ENCODE data around the gene LYZL2.
"Not testable (repeated sequence)": the region's sequence is repeated elsewhere in the genome, so short reads cannot be mapped to it uniquely, and the experiment has no call there.

The LYZL2 gene

DNA sequence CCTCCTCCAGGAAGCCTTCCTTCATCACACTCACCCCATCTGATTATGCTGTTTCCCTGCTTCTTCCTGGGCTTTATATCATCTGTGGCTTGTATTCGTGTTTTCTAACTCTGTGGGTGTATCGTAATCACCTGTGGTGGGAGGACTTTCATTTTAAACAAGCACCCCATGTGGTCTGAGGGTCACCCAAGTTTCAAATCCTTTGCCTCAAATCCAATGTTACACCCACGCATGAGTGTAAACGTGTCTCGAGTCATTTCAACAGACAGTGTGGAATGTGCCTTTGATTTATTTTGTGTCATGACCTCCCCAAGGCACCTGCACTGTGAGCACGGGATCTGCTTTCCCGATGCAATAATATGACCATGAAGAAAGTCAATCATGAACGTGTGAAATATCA lies 17.5 kb upstream of the LYZL2 start:
- H3K27ac Mint-ChIP-seq: no peak overlapping the region
- H3K9me3 Mint-ChIP-seq: no peaks in the 10 kb centered on the region
- no peak overlapping the region for H3K4me3 Mint-ChIP-seq
- peaks cover 64% of the 10 kb centered on the region for H3K27me3 Mint-ChIP-seq
- H3K36me3 Mint-ChIP-seq: no peaks in the 10 kb centered on the region
- no peaks in the 10 kb centered on the region for H3K4me1 Mint-ChIP-seq
- ATAC-seq: no peak

DNA sequence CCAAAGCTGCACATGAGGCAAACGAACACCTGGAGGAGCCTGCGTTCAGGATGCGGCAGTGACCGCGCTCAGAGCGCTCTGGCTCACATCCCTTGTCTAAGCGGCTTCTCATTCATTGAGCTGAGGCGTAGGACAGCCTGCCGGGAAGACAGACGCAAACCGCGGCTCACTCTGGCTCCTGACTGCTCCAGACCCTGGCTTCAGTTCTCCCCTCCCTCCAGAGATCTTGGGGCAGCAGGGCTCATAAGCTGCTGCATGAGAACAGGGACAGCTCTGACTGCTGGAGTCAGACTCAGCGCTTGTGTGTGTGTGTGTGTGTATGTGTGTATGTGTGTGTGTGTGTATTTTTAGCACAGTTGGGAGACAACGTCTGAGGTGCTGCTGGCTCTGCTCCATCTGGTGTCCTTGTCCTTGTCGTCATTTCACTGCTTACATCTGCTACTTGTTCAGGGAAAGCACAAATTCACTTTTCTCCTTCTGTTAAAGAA lies 15.8 kb upstream of the LYZL2 start:
- Mint-ChIP-seq H3K27ac (no peak overlapping the region), H3K4me3 (no peak overlapping the region), H3K27me3 (peaks cover 71% of the 10 kb centered on the region), H3K4me1 (no peaks in the 10 kb centered on the region), H3K36me3 (no peaks in the 10 kb centered on the region), H3K9me3 (no peaks in the 10 kb centered on the region)
- ATAC-seq: no peak

DNA sequence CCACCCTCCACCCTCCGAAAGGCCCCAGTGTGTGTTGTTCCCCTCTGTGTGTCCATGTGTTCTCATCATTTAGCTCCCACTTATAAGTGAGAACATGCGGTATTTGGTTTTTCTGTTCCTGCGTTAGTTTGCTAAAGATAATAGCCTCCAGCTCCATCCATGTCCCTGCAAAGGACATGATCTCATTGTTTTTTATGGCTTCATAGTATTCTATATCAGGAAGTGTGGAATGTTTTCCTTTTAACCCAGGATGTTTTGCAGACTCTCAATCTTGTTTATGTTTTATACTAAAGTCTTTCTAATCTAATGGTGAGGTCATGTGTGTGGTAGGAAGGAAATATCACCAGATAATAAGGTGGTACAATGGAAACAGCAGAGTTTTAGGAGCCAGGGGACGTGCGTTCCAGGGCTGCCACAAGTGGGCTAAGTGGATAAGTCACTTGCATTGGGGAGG lies 14.9 kb upstream of the LYZL2 start:
- H3K27me3 Mint-ChIP-seq: peaks cover 80% of the 10 kb centered on the region
- not testable (repeated sequence) for H3K36me3 Mint-ChIP-seq, H3K9me3 Mint-ChIP-seq, H3K4me3 Mint-ChIP-seq, ATAC-seq, H3K4me1 Mint-ChIP-seq, H3K27ac Mint-ChIP-seq

DNA sequence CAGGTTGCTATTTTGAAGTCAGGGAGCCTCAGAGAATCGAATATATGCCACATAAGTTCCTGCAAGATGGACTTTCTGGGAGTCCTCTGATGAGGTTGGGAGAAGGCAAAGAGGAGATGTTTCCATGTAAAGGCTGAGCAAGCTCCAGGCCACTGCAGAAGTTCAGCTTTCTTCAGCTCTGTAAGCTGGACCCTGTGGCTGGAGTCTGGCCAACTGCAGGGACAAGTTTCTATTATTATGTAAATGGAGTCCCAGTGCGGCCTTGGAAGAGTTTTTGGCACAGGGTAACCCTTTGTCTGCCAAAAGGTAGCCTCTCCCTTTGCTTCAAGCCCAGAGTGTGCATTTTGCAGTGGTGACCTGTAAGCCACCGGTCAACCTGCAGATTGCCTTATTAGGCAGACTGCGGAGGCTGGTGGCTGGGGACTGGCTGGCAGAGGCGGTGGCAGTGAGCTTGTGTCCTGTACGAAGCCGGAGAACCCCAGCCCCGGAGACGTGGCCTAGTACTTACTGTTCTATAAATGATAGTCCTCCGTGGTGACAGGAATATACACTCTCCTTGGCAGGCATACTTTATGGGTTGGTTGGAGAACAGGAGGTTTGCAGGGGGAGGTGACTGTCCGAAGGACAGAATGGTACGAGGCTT lies 14.1 kb upstream of the LYZL2 start:
- not testable (repeated sequence) for H3K4me3 Mint-ChIP-seq, H3K27ac Mint-ChIP-seq, H3K36me3 Mint-ChIP-seq, H3K9me3 Mint-ChIP-seq, ATAC-seq, H3K4me1 Mint-ChIP-seq
- peaks cover 81% of the 10 kb centered on the region for H3K27me3 Mint-ChIP-seq

DNA sequence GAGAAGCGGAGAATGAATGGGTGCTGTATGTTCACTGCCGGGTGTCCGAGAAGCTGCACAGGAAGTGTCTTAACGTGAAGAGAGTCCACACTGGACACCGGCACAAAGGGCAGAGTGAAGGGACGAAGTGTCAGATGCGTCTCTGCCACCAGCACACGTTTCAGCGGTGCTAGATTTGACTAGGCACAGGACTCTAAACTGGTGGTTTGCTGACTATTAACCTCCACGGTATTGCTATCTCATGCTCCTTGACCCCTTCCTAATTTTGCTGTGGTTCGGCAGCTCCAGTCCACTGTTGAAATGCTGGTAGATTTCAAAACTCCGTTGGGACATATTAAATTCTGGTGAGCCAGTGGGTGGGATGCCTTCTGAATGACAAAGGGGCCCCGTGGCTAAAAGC lies 13.3 kb upstream of the LYZL2 start:
- H3K9me3 Mint-ChIP-seq, H3K4me1 Mint-ChIP-seq, H3K4me3 Mint-ChIP-seq, ATAC-seq, H3K27ac Mint-ChIP-seq, H3K36me3 Mint-ChIP-seq: not testable (repeated sequence)
- peaks cover 76% of the 10 kb centered on the region for H3K27me3 Mint-ChIP-seq

DNA sequence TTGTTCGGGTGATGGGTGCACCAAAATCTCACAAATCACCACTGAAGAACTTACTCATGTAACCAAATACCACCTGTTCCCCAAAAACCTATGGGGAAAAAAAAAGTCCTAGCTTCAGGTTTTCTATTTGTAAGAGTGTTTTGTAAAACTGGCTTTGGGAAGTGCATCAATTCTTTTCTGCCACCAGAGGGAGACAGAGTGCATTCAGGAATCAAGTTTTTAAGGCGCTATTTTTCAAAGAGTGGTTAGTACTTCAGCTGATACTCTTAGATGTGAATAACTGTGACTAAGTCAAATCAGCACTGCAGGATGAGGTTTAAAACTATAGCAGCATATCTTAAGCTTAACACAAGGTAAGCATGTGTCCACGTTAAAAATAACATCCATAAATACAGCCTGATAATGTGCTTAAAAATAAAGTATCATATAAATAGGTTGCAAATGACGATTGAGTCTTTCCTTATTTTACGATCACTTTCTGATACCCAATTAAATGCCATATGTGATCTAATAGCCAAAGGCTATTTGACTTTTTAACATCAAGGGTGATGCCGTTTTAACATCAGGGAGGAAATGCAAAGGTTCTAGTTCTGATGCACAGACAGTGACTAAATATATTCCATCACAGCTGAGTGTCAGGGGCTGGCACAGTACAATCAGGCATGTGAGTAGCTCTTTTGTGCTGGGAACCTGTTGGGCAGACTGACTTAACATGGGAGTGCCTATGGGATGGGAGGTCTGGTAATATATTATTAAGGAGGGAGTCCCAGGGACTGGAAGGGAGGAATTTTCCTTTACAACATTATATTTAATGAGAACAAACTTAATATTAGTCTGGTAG lies 10.6 kb upstream of the LYZL2 start:
- no peak overlapping the region for H3K27ac Mint-ChIP-seq
- H3K9me3 Mint-ChIP-seq: no peaks in the 10 kb centered on the region
- no peak for ATAC-seq
- no peaks in the 10 kb centered on the region for H3K36me3 Mint-ChIP-seq
- no peak overlapping the region for H3K4me3 Mint-ChIP-seq
- peaks cover 75% of the 10 kb centered on the region for H3K27me3 Mint-ChIP-seq
- H3K4me1 Mint-ChIP-seq: no peaks in the 10 kb centered on the region

DNA sequence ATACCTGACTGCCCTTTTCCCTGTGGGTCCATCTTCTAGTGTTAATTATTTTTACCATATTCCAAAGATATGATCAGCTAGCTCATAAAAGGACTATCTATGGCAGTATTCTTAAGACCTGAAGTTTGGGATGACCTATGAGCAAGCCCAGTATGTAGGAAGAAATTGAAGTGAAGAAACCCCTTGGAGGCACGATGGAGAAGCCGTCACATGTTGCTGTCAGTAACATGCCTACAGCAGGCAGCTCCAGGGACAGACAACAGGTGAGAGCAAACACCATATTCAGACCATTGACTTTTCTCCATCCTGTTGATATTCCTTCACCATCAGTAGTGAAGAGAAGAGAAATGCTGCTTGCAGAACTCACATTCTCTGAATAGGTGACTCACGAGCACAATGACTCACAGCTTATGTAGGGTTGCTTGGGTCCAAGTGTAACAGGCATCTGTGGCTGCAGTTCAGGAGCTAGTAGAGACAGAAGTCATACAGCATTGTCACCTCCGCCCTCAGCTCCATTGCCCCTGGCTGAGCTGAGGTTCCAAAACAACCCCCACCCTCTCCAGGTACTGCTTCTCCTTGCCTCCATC lies 8.4 kb upstream of the LYZL2 start:
- no peaks in the 10 kb centered on the region for H3K4me1 Mint-ChIP-seq
- ATAC-seq: no peak
- peaks cover 75% of the 10 kb centered on the region for H3K27me3 Mint-ChIP-seq
- no peaks in the 10 kb centered on the region for H3K36me3 Mint-ChIP-seq
- no peaks in the 10 kb centered on the region for H3K9me3 Mint-ChIP-seq
- H3K4me3 Mint-ChIP-seq: no peak overlapping the region
- H3K27ac Mint-ChIP-seq: no peak overlapping the region

DNA sequence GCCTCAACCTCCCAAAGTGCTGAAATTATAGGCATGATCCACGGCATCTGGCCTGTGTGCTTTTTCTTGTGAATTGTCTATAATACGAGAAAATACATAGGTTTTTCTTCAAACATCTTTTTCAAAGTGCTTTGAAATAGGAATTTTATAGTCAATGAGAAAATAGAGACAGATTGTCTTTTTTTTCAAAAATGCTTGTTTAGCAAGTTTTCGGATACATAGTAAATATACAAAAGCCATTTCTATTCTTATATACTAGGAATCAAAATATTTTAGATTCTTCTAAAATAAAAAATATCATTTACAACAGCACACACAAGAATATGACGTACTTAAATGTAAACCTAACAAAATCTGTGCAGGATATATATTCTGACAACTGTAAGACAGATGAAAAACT lies 1.6 kb upstream of the LYZL2 start:
- no peak for ATAC-seq
- H3K27me3 Mint-ChIP-seq: peaks cover 41% of the 10 kb centered on the region
- H3K27ac Mint-ChIP-seq: no peak overlapping the region
- no peaks in the 10 kb centered on the region for H3K4me1 Mint-ChIP-seq
- no peaks in the 10 kb centered on the region for H3K9me3 Mint-ChIP-seq
- no peak overlapping the region for H3K4me3 Mint-ChIP-seq
- no peaks in the 10 kb centered on the region for H3K36me3 Mint-ChIP-seq

DNA sequence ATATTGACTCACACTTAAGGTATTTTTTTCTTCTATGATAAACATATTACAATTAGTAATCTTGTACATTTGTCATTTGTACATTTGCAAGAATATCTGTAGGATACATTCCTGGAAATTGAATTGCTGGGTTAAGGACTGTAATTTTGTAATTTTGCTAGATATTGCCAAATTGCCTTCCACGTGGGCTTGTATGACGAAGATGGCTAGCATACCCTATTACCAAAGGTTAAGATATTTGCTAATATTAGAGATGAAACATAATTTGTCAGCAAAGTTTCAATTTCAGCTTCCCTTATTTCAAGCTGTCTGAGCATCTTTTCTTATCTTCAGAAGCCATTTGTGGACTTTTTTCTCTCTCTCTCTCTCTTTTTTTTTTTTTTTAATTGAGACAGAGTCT lies 1.0 kb upstream of the LYZL2 start:
- Mint-ChIP-seq H3K27ac (no peak overlapping the region), H3K9me3 (no peaks in the 10 kb centered on the region), H3K36me3 (no peaks in the 10 kb centered on the region), H3K4me3 (no peak overlapping the region), H3K27me3 (peaks cover 34% of the 10 kb centered on the region), H3K4me1 (no peaks in the 10 kb centered on the region)
- ATAC-seq: no peak

DNA sequence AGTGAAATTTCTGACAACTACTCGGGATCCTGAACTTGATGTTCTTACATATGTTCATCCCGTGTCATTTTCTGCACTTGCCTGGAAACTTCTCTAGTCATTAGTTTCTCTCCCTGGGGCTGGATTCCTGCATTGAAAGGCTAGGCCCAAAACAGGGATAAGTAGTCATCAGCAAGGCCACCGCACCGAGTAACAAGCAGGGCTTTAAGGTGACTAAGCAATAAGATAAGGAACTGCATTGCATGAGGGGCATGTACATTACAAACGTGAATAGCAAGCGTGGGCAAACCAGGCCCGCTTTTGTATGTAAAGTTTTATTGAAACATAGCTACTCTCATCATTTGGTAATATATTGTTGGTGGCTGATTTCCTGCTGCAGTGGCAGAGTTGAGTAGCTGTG lies 977 bp downstream of the LYZL2 start:
- H3K9me3 Mint-ChIP-seq: not testable (repeated sequence)

DNA sequence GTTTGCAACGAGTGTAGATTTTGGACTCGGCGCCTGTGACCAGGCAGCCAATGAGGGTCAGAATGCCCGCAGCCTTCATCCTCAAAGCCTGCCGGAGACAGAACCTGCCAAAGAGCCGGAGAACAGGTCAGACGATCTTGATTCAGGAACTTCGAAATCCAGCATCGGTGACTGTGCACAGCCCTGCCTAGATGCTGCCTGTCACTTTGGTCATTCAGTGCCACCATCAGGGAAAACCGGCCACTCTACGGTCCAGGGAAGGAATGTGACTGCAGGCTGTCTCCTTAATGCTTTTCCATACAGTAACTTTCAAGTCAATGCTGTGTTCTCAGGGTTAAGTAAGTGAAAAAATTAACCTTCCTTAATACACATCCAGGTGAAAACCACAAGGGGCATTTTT lies 2.7 kb downstream of the LYZL2 start:
- not testable (repeated sequence) for H3K4me1 Mint-ChIP-seq, H3K27ac Mint-ChIP-seq, H3K9me3 Mint-ChIP-seq, H3K36me3 Mint-ChIP-seq, H3K27me3 Mint-ChIP-seq, H3K4me3 Mint-ChIP-seq, ATAC-seq

More for the DNA sequence above, 977 bp downstream of the LYZL2 start:
- not testable (repeated sequence) for H3K27ac Mint-ChIP-seq, H3K36me3 Mint-ChIP-seq, H3K4me3 Mint-ChIP-seq, H3K4me1 Mint-ChIP-seq, ATAC-seq
- H3K27me3 Mint-ChIP-seq: peaks cover 16% of the 10 kb centered on the region

DNA sequence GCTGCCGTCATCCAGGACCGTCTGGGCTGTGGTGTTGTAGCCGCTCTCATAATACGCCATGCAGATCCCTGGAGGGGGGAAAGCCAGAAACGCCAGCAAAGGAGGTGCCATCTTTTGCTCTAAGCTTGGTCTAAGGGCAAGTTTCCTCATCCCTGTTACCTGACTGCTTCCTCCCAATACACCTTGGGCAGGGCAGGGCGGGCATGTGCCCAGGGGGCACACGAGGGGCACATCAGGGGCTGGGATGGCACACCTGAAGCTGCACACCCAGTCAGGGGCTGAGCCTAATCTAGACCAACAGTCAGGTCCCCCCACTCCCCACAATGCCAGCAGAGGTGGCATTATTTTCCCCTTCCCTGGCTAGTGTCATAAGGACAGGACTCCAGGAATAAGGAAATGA lies 3.4 kb downstream of the LYZL2 start:
- H3K4me3 Mint-ChIP-seq, H3K36me3 Mint-ChIP-seq, H3K27me3 Mint-ChIP-seq, H3K9me3 Mint-ChIP-seq, H3K4me1 Mint-ChIP-seq, H3K27ac Mint-ChIP-seq: not testable (repeated sequence)
- peak; percentile 25 for ATAC-seq

DNA sequence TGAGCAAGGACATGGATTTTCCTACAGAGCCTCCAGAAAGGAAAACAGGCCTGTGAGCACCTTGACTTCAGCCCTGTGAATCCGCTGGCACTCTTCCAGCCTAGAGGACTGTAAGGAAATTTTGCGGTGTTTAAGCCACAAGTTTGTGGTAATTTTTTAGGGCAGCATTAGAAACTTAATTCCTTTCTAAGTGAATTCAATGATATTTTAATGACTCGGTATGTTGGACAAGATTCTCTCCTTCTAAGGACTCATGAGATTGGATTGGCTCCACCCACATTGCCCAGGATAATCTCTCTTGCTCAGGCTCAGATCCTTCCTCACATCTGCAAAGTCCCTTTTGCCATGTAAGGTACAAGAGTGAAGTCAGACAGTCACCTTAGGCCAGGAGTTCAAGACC lies 4.5 kb downstream of the LYZL2 start:
- no peak for ATAC-seq
- H3K36me3 Mint-ChIP-seq: no peaks in the 10 kb centered on the region
- no peaks in the 10 kb centered on the region for H3K9me3 Mint-ChIP-seq
- peaks cover 4% of the 10 kb centered on the region for H3K4me1 Mint-ChIP-seq
- no peak overlapping the region for H3K4me3 Mint-ChIP-seq
- H3K27me3 Mint-ChIP-seq: peaks cover 13% of the 10 kb centered on the region
- no peak overlapping the region for H3K27ac Mint-ChIP-seq

DNA sequence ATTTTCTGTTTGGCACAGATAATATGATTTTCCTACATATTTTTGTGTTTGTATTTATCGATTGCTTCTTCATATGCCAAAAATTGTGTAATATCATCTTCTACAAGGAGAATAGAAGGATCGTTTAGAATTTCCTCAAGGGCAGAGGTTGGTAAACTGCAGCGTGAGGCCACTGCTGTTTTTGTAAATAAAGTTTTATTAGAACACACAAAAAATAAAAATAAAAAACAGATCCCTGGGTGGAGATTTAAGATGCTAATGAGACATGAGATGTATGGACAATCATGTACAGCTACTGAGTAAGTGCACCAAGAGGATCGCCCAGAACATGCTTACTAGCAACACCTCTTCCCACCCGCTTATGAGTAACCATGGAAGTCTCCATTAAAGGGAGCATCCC lies 9.6 kb downstream of the LYZL2 start:
- no peak overlapping the region for H3K27ac Mint-ChIP-seq
- peaks cover 29% of the 10 kb centered on the region for H3K27me3 Mint-ChIP-seq
- H3K36me3 Mint-ChIP-seq: no peaks in the 10 kb centered on the region
- no peak for ATAC-seq
- H3K9me3 Mint-ChIP-seq: no peaks in the 10 kb centered on the region
- no peak overlapping the region for H3K4me3 Mint-ChIP-seq
- peaks cover 4% of the 10 kb centered on the region for H3K4me1 Mint-ChIP-seq

DNA sequence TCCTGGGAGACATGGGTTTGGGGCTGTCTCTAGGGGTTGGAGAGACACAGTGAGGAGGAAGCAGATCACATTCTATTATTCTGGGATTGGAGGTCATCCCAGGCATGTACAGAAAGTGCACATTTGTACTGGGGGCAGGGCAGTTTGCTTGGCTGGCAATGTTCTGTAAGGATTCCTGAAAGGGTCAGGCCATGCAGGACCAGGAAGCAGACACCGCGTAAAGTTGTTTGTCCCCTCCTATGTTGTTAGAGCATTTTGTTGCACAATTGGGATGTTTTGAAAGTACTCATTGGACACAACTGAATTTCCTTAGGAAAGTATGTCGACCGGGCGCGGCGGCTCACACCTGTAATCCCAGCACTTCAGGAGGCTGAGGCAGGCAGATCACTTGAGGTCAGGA lies 12.5 kb downstream of the LYZL2 start:
- ATAC-seq: no peak
- Mint-ChIP-seq H3K27me3 (peaks cover 50% of the 10 kb centered on the region), H3K36me3 (no peaks in the 10 kb centered on the region)

DNA sequence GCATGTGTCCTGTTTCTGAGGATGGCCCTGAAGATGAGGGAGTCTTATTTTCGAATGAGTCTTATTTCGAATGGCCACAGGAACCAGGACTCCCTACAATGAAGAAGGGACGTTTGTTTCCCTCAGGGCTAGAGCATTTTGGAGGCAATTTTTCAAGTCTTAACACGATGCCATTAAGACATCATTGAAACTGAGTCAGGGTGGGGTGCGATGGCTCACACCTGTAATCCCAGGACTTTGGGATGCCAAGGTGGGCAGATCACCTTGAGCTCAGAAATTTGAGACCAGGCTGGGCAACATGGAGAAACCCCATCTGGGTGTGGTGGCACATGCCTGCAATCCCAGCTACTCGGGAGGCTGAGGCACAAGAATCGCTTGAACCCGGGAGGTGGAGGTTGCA lies 18.5 kb downstream of the LYZL2 start:
- ATAC-seq, H3K9me3 Mint-ChIP-seq, H3K27ac Mint-ChIP-seq, H3K4me3 Mint-ChIP-seq, H3K36me3 Mint-ChIP-seq, H3K4me1 Mint-ChIP-seq: not testable (repeated sequence)
- peaks cover 75% of the 10 kb centered on the region for H3K27me3 Mint-ChIP-seq

More for the DNA sequence above, 12.5 kb downstream of the LYZL2 start:
- Mint-ChIP-seq H3K4me3 (no peak overlapping the region), H3K9me3 (no peaks in the 10 kb centered on the region), H3K4me1 (peaks cover 3% of the 10 kb centered on the region), H3K27ac (no peak overlapping the region)
